GM21381 (cell line): ENCODE data around the gene UBE2QL1.

Experiments used
- ATAC-seq: cut with Tn5 transposase; IDR thresholded peaks from one replicate; pipeline ENCODE4 v1.9.1; 2021; ENCODE audit warnings: mild to moderate bottlenecking, moderate library complexity; ENCODE audit not compliant: unreplicated experiment

Gene UBE2QL1

GRCh38 chr5:6473284-6473683 lies 24.6 kb downstream of the UBE2QL1 start:
- ATAC-seq, result no peak

GRCh38 chr5:6475626-6476312 lies 27.1 kb downstream of the UBE2QL1 start:
- ATAC-seq, result no peak

GRCh38 chr5:6476313-6476661 lies 27.6 kb downstream of the UBE2QL1 start:
- no peak for ATAC-seq

- no peak for ATAC-seq
Measured at GRCh38 chr5:6478793-6479192, 30.1 kb downstream of the UBE2QL1 start.

DNA sequence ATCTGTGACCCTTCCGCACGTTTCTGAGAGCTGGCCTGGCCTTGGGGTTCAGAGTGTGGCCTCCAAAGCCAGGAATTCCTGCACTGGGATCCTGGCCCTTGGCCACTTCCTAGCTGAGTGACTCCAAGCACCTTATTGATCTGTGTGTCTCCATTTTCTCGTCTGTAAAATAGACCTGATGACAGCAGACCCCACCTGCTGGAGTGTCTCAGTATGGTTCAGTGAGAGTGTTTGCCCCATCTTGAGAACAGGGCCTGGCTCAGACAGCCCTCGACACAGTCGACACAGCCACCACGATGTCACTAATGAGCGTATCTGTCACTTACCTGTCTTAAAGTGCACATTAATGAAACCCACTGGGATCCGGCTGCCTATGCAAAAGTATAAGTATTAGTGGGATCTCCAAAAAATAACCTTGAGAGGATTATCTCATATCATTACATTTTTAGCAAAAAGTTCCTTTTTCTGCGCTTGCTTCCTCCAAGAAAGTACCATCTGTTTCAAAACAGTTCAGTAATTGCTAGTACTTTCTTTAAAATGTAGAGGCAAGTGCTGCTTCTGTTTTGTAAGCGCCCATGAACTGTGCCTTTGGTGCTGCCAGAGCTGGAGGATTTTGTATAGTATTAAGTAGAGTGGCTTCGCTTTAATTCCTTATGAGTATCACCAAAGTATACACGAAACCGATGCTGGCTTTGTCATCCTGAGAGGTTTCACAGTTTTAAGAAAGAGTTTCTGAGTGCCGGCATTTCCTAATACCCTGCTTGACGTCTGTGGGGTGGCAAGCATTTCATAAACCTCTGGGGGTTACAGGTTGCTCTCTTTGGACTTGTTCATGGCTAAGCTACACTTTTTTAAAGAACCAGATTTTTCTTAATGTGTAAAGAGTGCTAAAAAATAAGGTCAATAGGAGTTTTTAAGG lies 31.7 kb downstream of the UBE2QL1 start:
- peak; percentile 52 for ATAC-seq

GRCh38 chr5:6482735-6483134 lies 34.1 kb downstream of the UBE2QL1 start:
- no peak for ATAC-seq

DNA sequence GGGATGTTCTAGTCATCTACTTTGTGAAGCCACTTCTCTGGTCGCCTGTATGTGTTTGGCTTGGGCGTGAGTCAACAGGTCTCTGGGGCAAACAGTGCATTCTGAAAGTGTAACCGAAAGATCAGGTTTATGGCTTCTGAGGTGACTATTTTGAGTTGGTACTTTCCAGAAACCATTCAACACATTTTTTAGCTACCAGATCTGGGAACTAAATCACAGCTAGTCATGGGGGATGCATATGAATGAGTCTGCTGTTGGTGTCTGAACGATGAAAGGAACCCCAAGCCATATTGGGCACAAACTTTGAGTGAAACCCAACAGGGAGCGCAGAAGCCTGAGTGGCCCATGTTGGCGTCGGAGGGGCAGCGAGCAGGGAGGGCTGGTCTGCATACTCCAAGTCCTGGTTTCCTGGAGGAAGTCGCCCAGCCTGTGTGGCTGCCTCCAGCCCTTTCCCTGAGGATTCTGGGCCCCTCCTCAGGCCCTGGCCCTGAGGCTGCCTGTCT lies 35.3 kb downstream of the UBE2QL1 start:
- ATAC-seq, result peak; percentile 81

DNA sequence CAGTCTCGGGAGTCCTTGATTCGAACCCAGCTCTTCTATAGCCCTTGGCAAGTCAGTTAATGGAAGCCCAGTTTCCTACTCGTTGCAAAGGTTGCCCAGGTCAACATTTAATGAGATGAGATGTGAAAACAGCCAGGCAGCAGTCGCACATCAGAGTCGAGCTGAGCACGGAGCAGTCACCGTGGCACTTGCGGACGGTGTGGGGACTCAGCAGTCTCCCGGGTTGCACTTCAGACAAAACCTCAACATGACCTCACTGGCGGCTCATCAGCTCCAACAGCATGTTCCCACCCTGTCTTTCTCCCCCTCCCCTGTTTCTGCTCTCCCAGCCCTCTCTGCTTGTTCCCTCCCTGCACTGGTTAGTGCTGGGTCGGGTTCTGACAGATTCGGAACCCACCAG lies 35.8 kb downstream of the UBE2QL1 start:
- no peak for ATAC-seq

DNA sequence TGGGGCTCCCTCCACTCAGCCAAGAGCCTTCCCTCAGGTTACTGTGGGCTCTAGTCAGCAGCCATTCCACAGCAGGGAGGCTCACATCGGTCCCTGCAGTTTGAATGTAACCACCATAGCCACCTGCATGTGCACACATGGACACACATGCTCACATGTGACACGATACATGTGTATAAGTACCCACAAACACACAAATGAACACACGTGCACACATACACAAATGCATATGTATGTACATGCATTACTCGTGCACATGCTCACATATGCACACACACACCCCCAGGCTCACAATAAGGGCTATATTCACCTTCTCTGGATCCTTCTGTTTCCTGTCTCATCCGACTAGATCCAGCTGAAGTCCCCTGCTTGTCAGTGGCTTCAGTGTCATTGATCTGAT lies 36.2 kb downstream of the UBE2QL1 start:
- ATAC-seq, result no peak

DNA sequence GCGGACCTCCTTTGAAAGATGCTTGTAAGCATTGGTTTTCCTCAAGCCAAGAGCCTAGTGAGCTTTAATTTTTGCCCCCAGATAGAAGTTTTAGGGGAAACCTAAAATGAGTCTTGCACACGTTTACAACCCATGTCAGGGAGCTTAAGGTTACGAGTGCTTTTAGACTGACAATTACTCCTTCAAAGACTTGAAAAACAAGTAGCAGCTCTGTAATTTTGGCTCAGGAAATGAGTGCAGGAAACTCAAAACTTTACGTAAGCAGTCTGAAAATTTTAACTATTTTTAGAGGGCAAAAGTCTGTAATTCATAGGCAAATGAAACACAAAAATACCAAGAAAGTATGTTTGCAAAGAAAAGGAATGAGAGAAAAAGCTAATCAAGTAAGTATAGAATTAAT lies 36.8 kb downstream of the UBE2QL1 start:
- no peak for ATAC-seq

DNA sequence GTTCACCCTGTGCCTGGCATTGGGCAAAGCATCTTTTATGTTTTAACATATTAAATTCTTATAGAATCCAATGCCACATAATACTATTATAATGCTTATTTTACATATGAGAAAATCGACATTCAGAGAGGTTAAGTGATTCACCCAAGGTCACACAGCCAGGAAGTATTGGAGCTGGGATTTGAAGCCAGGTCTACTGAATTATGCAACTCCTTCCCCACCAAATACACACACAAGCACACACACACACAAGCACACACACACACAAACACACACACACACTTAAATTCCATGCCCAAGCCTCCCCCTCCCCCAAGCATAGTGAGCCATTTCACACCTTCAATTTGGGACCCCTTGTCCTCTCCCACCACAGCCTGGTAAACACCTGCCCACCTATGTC lies 37.4 kb downstream of the UBE2QL1 start:
- no peak for ATAC-seq

- ATAC-seq, result no peak
Measured at GRCh38 chr5:6487081-6487480, 38.4 kb downstream of the UBE2QL1 start.

- no peak for ATAC-seq
Measured at GRCh38 chr5:6488021-6488420, 39.4 kb downstream of the UBE2QL1 start.

DNA sequence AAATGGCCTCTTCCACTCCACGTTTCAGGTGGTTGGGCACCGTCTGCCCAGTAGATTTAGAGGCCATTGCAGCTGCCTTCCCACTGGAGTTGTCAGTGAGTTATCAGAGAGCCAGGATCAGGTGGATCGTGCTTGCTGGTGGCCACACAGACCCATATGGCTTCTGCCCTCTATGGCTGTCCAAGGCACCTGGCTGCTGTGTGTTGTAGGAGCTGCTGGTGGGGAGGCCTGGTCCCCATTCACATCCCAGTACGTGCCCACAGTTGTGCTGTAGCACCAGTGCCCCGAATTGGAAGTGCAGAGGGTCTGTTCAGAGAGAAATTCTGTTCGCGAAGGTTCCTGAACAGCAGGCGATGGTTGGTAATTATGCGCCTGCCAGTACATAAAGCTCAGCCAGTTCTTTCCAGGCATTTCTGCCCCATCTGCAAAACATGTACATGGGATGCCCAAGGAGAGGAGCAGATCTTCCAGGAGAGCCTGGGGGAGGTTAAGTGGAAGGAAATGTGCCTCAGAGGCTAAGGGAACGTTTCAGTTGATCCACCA lies 41.1 kb downstream of the UBE2QL1 start:
- ATAC-seq, result no peak

DNA sequence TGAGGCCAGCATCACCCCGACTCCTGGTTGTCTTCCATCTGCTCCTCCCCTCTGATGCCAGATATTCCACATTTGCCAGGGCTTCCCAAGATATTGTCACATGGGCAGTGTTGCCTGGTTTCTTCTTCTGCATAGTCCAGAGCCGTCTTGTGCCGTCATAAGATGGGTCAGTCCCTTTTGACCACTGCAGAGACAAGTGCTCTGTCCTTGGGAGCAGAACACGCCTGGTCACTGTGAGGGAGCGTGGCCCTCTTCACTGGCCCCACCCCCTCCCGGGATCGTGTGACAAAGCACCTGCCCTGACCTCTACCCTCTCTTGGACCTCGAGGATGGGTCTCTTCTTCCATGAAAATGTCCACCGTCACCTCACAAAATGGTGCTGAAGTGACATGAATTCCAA lies 41.6 kb downstream of the UBE2QL1 start:
- no peak for ATAC-seq

GRCh38 chr5:6490693-6491092 lies 42.0 kb downstream of the UBE2QL1 start:
- no peak for ATAC-seq

- no peak for ATAC-seq
Measured at GRCh38 chr5:6491196-6491918, 42.7 kb downstream of the UBE2QL1 start.

- no peak for ATAC-seq
Measured at GRCh38 chr5:6491919-6492290, 43.2 kb downstream of the UBE2QL1 start.

- no peak for ATAC-seq
Measured at GRCh38 chr5:6492934-6493333, 44.3 kb downstream of the UBE2QL1 start.

DNA sequence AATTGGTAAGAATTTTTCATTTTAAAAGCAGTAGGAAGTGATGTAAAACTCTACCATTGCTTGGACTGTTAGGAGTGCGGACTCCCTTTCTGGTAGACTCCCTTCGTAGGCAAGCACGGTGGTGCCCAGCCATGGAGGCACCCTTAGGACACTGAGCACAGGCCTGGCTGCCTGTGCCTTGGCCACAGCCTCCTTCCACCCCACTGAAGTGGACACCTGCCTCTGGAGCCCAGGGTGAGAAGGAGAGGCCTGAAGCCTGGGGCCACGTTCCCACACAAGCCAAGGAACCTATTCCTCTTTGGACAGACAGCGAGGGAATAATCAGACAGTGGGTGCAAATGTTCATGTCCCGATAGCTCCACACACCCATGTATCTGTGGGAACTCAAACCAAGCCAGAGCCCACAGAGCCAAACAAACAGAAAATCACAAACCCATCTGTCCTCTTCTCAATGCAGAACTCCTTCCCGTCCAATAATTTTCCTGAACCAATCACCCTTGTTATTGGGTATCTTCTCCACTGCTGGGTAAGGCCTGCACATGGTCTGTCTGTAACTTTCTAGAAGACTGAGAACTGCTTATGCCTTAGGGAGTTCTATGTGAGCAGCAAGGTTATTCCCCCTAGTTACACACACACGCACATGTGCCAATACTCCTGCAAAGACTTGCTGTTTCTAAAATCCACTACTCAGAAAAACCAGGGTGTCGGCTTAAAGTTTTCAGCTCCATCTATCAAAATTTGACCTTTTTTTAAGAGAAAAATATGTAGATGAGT lies 45.2 kb downstream of the UBE2QL1 start:
- ATAC-seq, result no peak

DNA sequence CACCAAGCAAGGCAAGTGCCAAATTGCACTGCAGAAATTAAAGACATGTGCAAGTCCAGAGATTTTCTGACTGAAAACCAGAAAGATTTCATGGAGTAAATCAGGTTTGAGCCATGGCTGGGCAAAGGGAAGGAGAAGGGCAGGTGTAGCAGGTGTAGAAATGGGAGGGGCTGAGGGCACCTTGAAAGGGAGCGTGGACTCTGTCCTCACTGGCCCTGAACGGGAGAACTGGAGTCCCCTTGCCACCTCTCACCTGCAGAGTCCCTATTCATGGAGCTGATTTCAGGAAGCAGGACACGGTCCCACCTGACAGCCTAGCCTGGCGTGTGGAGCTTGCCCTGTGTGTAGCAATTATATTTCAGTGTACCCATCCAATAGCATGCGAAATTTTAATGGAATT lies 46.3 kb downstream of the UBE2QL1 start:
- ATAC-seq, result no peak
